Stimulated activated CD8-positive, alpha-beta memory T cell treated with anti-CD3 and anti-CD28 coated beads, Interleukin-4, amount 100 ng/mL, for 48 hours (primary cell): Measurements from ENCODE around the gene SULT1A1.
"Not testable (repeated sequence)": the region's sequence is repeated elsewhere in the genome, so short reads cannot be mapped to it uniquely, and the experiment has no call there.

Source experiments
- DNase-seq: peaks from one replicate; pipeline ENCODE4 v3.0.0-alpha.2; 2020

Gene SULT1A1

GRCh38 chr16:28608496-28608808, 1.4 kb downstream of the SULT1A1 start:
- DNase-seq, result not testable (repeated sequence)

GRCh38 chr16:28607681-28608495, 2.0 kb downstream of the SULT1A1 start:
- not testable (repeated sequence) for DNase-seq

GRCh38 chr16:28607116-28607623, 2.7 kb downstream of the SULT1A1 start:
- no peak for DNase-seq

GRCh38 chr16:28606291-28607115, 3.3 kb downstream of the SULT1A1 start:
- DNase-seq, result no peak

DNA sequence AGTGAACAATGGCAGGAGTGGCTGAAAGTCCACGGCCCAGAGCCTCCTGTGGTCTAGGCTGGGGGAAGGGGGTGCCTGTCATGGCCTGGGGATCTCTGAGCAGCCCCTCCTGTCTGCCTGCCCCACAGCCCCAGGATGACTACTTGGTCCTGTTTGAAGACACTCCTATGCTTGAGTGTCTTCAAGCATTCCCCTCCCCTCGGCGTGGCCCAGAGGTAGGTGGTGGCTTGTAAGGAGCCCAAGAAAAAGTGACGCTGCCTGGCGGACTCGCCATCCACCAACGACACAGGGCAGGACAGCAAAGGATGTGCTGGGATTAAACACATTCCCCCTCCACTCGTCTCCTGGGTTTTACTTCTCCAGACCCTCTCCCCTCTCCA, 5.7 kb downstream of the SULT1A1 start:
- no peak for DNase-seq

DNA sequence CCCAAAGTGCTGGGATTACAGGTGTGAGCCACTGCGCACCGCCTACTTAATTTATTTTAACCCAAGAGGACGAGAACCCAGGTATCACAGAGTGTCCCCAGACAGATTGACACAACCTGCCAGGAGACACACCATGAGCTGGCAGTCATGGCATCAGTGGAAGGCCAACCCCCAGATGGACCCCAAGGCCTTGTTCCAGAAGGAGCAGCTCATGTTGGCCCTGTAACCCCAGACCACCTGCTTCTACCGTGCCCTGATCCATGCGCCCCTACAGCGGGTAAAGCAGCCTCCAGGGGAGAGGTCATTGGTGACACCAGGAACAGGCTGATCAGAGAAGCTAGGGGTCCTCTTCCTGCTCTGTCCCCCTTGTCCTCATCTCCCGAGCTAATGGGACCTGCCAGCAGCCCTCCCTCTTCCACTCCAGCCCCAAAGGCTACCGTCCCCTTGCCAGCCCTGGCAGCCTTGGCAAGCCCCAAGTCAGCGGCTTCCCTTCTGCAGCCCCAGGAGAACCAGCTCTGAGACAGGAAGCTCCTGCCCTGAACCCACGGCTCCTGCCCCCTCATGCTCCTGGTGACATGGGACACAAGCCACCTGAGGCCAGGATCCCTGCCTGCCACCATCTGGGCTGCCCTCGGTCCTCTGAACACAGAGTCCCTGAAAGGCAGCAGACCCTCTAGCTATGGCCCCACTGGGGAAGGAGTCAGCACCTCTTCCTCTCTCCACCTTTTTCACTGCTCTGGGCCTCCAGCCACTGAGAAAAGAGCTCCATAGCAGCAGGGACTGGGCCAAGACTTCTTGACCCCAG, 6.3 kb downstream of the SULT1A1 start:
- DNase-seq, result no peak

DNA sequence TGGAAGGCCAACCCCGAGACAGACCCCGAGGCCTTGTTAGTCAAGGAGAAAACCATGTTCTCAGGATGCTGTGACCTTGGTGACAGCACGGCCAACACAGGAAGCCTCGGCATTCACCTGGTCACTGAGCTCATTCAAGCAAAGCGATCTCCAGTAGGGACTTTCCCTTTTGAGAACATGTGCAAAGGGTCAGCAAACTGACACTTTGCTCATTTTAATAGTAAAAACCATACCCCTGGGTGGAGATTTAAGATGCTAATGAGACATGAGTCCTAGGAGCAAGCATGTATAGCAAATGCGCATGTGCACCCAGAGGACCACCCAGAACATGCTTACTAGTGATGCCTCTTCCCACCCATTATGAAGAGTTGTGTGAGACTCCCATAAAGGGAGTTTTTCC, 7.3 kb downstream of the SULT1A1 start:
- no peak for DNase-seq

DNA sequence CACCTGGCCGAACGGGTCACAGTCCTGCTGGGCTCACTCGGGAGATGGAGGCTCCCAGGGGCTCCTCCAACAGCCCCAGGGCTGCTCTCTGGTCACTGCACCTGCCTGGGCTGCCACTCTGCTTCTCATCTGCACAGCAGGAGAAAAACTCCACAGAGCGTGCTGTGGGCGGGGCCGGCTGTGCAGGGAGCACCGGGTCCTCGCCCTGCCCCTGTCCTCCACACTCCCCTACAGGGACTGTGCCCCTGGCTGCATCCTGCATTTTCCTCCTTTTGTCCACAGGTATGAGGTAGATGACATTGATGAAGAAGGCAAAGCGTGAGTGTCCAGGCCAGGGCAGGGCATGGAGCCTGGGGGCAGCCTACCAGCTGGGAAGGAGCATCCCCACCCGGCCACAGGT, 7.8 kb downstream of the SULT1A1 start:
- not testable (repeated sequence) for DNase-seq

- DNase-seq, result not testable (repeated sequence)
Observed at GRCh38 chr16:28601589-28601988, 8.3 kb downstream of the SULT1A1 start.

- DNase-seq, result not testable (repeated sequence)
Observed at GRCh38 chr16:28600965-28601364, 8.9 kb downstream of the SULT1A1 start.

GRCh38 chr16:28599377-28600285, 10.2 kb downstream of the SULT1A1 start:
- DNase-seq, result not testable (repeated sequence)

- DNase-seq, result no peak
Observed at GRCh38 chr16:28597692-28598261, 12.1 kb downstream of the SULT1A1 start.

DNA sequence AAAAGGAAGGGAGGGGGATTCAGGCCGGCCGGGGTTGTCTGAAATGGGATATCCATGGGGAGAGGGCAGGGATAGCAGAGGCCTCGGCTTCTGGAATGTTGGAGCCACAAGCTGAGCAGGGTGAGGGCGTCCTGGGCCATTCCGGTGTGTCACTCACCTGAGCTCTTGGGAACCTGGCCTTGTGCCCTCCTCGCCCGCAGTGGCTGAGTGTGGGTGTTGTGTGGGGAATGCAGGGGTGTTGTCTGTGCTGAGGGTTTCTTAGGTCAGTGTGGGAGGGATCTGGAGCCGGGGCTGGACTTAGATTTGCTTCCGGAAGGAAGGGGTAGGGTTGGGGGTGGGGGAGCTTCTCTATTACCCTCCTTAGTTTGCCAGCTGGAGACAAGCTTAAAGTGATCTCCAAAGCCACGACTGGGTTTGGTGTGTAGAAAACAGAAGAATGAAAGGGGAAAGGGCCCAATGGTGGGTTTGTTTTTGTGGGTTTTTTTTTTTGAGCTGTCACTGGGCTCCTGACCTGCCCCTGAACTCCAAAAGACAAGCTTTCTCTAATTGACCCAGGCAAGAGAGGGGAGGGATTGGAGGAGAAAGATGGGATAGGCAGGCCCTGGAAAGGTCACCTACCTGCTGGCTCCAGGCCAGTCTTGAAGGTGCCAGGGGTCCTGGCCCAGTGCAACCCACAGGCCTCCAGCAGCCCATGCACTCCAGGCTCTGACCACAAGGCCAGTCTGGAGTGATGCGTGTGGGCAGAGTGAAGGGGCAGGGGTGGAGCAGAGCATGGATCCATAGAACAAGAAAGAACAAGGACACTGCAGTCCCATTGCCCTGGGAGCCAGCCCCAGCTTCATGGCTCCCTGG, 12.8 kb downstream of the SULT1A1 start, which contains the start of gene SULT1A2:
TSS of gene SULT1A2 (minus strand) at position 211 of the 852 bp plus-strand sequence. CDS start 1,120 bp downstream, outside the sequence.
- no peak for DNase-seq

DNA sequence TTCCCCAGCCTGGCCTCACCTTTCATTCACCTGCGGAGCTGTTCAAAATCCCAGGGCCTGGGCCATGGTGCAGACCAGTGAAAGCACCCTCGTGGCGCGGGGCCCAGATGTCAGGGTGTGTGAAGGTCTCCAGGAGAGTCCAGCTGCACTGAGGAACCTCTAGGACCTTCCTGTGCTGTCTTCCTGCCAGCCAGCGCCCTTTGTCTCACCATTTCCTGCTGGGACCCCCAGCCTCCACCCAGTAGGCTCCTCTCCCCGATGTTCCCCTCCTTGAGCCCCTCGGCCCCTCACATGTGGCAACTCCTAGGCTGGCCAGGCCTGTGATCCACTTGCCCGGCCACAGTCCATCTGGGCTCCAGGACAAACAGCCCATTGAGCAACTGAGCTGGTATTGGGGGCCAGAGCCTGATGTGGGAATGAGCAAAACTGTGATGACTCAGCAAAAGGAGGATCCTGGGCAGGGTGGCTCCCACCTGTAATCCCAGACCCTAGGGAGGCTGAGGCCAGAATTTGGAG, 13.7 kb downstream of the SULT1A1 start:
- DNase-seq, result no peak

GRCh38 chr16:28595451-28595850, 14.4 kb downstream of the SULT1A1 start:
- not testable (repeated sequence) for DNase-seq

DNA sequence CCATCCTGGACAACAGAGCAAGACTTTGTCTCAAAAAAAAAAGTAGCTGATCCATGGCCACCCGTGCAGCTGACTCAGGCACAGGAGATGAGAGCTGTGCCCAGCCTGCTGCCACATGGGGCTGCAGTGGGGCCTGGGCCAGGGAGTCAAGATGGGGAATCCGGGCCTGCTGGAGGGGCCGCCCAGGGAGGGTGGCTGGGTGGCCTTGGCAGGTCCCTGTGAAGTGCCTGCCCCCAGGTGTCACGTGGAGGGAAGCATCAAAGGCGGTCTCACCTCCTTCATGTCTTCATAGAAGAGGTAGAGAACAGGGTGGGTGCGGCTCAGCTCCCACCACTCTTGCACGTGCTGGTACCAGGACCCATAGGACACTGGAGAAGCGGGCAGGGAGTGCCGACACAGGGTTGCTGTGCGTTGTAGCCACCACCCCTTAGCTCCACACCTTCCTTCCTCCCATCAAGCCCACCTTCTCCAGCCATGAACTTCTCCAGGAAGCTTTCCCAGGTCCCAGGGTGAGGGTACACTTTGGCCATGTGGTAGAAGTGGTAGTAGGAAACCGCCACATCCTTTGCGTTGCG, 16.8 kb downstream of the SULT1A1 start:
- DNase-seq, result no peak

GRCh38 chr16:28592511-28592910, 17.3 kb downstream of the SULT1A1 start:
- DNase-seq, result no peak

DNA sequence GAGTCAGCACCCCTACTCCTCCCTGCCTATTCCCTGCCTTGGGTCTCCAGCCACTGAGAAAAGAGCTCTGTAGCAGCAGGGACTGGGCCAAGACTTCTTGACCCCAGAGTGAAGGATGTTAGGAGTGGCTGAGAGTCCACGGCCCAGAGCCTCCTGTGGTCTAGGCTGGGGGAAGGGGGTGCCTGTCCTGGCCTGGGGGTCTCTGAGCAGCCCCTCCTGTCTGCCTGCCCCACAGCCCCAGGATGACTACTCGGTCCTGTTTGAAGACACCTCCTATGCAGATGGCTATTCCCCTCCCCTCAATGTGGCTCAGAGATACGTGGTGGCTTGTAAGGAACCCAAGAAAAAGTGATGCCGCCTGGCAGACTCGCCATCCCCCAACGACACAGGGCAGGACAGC, 18.5 kb downstream of the SULT1A1 start:
- no peak for DNase-seq

GRCh38 chr16:28590384-28591340, 19.2 kb downstream of the SULT1A1 start:
- no peak for DNase-seq
